NB4 (cell line): Measurements from ENCODE around the gene FASN.

ENCODE experiments used
- POLR2A ChIP-seq: IDR thresholded peaks from 2 replicates; pipeline ENCODE4 v1.6.1; 2011; ENCODE audit warnings: mild to moderate bottlenecking; ENCODE audit not compliant: insufficient read length; ENCODE audit errors: extremely low read depth
- TF ChIP-seq, protein P1 (sequence below): IDR thresholded peaks from one replicate; pipeline ENCODE4 v1.5.1; 2012; ENCODE audit warnings: low read depth, low read length
- TF ChIP-seq, protein P2 (sequence below): IDR thresholded peaks from 2 replicates; pipeline ENCODE4 v1.6.1; 2011; ENCODE audit warnings: low read depth, low read length

GRCh38 chr17:82116246-82116645 lies 18.2 kb upstream of the FASN start:
- TF ChIP-seq, protein P1, sequence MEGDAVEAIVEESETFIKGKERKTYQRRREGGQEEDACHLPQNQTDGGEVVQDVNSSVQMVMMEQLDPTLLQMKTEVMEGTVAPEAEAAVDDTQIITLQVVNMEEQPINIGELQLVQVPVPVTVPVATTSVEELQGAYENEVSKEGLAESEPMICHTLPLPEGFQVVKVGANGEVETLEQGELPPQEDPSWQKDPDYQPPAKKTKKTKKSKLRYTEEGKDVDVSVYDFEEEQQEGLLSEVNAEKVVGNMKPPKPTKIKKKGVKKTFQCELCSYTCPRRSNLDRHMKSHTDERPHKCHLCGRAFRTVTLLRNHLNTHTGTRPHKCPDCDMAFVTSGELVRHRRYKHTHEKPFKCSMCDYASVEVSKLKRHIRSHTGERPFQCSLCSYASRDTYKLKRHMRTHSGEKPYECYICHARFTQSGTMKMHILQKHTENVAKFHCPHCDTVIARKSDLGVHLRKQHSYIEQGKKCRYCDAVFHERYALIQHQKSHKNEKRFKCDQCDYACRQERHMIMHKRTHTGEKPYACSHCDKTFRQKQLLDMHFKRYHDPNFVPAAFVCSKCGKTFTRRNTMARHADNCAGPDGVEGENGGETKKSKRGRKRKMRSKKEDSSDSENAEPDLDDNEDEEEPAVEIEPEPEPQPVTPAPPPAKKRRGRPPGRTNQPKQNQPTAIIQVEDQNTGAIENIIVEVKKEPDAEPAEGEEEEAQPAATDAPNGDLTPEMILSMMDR = no peak
- no peak for TF ChIP-seq POLR2A
- TF ChIP-seq, protein P2, sequence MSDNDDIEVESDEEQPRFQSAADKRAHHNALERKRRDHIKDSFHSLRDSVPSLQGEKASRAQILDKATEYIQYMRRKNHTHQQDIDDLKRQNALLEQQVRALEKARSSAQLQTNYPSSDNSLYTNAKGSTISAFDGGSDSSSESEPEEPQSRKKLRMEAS = no peak
